Measurements from ENCODE around the gene RAB28. TPM values are rescaled to one million over a fixed set of nuclear protein-coding genes. Genes with fewer than 3 reads are reported as not detected.

The RAB28 gene
- total RNA-seq, 4 donors from 2014 or later: 15.9 to 22.8 (median 18.3) TPM

DNA sequence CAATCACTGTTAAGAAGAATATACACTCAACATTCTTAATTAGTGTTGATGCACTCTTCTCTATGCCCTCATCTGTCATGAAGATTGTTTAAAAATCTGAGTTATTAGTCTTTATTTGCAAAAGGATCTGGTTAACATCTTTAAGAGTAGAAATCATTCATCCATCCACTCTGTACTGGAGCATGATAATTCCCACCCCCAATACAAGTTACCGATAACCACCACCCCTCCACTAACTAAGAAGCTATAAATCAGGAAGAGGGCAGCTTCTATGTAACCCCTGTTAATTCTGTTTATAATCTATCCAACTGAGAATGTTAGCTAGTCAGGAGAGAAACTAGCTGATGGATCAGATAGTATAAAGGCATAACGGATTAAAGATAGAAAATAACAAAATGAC is 34.5 kb downstream of the RAB28 start:
- 77% methylated on average over 2 of the region's 2 CpGs for WGBS
- Histone ChIP-seq H3K4me1 (no peaks in the 10 kb centered on the region), H3K27ac (replicated peaks in 1 of 4) (no peak overlapping the region), H3K9me3 (no peaks in the 10 kb centered on the region), H3K36me3 (peaks cover 0 to 20% (median 10%) of the 10 kb centered on the region in 4 donors), H3K4me3 (no peak overlapping the region), H3K27me3 (no peaks in the 10 kb centered on the region)
- no peak for TF ChIP-seq POLR2AphosphoS5 (IDR thresholded peaks at IDR 0.05)
- no peak for TF ChIP-seq POLR2A (IDR thresholded peaks at IDR 0.05; ENCODE audit: low read depth)
- TF ChIP-seq, protein P1, sequence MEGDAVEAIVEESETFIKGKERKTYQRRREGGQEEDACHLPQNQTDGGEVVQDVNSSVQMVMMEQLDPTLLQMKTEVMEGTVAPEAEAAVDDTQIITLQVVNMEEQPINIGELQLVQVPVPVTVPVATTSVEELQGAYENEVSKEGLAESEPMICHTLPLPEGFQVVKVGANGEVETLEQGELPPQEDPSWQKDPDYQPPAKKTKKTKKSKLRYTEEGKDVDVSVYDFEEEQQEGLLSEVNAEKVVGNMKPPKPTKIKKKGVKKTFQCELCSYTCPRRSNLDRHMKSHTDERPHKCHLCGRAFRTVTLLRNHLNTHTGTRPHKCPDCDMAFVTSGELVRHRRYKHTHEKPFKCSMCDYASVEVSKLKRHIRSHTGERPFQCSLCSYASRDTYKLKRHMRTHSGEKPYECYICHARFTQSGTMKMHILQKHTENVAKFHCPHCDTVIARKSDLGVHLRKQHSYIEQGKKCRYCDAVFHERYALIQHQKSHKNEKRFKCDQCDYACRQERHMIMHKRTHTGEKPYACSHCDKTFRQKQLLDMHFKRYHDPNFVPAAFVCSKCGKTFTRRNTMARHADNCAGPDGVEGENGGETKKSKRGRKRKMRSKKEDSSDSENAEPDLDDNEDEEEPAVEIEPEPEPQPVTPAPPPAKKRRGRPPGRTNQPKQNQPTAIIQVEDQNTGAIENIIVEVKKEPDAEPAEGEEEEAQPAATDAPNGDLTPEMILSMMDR (IDR thresholded peaks at IDR 0.05): no peak
- no peak for TF ChIP-seq EP300 (IDR thresholded peaks at IDR 0.05)
- intact Hi-C loops (cut with DNase I): no loop called here
- no peak for DNase-seq (ENCODE audit: extremely low spot score)

DNA sequence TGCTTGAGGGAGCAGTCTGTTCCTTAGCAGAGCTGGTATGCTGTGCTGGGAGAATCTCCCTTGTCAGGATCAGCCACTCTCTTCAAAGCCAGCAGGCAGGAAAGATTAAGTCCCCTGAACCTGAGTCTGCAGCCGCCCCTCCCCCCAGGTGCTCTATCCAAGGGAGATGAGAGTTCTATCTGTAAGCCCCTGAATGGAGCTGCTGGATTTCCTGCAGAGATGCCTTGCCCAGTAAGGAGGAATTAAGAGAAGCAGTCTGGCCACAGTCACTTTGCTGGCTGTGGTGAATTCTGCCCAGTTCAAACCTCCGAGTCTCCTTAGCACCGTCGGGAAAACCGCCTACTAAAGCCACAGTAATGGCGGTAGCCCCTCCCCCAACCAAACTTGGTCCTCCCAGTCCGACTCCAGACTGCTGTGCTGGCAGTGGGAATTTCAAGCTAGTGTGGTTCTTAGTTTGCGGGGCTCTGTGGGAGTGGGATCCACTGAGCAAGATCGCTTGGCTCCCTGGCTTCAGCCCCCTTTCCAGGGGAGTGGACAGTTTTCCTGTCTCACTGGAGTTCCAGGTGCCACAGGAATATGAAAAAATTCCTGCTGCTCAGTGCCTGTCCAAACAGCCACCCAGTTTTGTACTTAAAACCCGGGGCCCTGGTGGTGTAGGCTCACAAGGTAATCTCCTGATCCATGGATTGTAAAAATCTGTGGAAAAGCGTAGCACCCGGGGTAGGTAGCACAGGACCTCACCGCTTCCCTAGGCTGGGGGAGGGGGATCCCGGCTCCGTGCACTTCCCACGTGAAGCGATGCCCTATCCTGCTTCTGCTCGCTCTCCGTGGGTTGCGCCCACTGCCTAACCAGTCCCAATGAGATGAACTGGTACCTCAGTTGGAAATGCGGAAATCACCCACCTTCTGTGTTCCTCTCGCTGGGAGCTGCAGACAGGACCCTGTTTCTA is 38.0 kb downstream of the RAB28 start:
- intact Hi-C loops (cut with DNase I): no loop called here
- no peak for TF ChIP-seq POLR2A (IDR thresholded peaks at IDR 0.05; ENCODE audit: low read depth)
- TF ChIP-seq, protein P1 (IDR thresholded peaks at IDR 0.05): no peak
- TF ChIP-seq EP300 (IDR thresholded peaks at IDR 0.05): no peak
- no peak for TF ChIP-seq POLR2AphosphoS5 (IDR thresholded peaks at IDR 0.05)
- H3K36me3 ChIP-seq: peaks cover 0 to 15% (median 6%) of the 10 kb centered on the region in 4 donors
- 85% methylated on average over 19 of the region's 22 CpGs for WGBS
- no peaks in the 10 kb centered on the region for H3K9me3 ChIP-seq
- H3K4me3 ChIP-seq: no peak overlapping the region
- H3K27ac ChIP-seq (replicated peaks in 1 of 4): no peak overlapping the region
- no peaks in the 10 kb centered on the region for H3K4me1 ChIP-seq
- no peak for DNase-seq (ENCODE audit: extremely low spot score)
- no peaks in the 10 kb centered on the region for H3K27me3 ChIP-seq

DNA sequence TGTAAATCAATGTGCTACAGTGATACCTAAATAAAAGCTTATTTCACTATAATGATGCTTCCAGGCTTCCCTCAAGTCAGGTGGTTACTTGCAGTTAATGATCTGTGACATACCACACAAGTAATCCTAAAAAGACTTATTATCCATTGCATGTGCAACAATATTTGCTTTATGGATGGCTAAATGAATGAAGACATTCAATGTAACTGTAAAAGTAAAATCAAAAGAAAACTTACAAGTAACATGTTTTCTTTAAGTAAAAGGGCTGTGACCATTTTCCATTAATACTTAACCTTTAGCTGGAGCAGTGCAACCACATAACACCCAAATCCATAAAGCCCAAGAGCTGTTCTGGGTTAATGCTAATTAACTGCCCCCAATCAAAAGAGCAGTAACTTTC is 42.6 kb downstream of the RAB28 start:
- Histone ChIP-seq H3K27ac (replicated peaks in 1 of 4) (no peak overlapping the region), H3K36me3 (peaks cover 0 to 13% (median 6%) of the 10 kb centered on the region in 4 donors), H3K4me3 (no peak overlapping the region), H3K9me3 (peaks cover 0 to 13% (median 3%) of the 10 kb centered on the region in 4 donors), H3K27me3 (no peaks in the 10 kb centered on the region), H3K4me1 (no peaks in the 10 kb centered on the region)
- DNase-seq (ENCODE audit: extremely low spot score): no peak
- intact Hi-C loops (cut with DNase I): no loop called here
- TF ChIP-seq POLR2A (IDR thresholded peaks at IDR 0.05; ENCODE audit: low read depth): no peak
- TF ChIP-seq, protein P1 (IDR thresholded peaks at IDR 0.05): no peak
- TF ChIP-seq EP300 (IDR thresholded peaks at IDR 0.05): no peak
- no peak for TF ChIP-seq POLR2AphosphoS5 (IDR thresholded peaks at IDR 0.05)

DNA sequence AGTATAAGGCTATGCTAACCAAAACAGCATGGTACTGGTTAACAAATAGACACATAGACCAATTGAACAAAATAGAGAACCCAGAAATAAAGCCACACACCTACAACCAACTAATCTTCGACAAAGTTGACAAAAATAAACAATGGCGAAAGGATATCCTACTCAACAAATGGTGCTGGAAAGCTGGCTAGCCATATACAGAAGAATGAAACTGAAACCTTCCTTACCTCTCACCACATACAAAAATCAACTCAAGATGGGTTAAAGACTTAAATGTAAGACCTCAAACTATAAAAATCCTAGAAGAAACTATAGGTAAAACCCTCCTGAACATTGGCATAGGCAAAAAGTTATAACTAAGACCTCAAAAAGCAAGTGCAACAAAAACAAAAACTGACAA is 47.2 kb downstream of the RAB28 start:
- 89% methylated on average over 2 of the region's 2 CpGs for WGBS
- intact Hi-C loops (cut with DNase I): no loop called here

More for the DNA sequence above, 47.2 kb downstream of the RAB28 start:
- H3K4me1 ChIP-seq: peaks cover 0 to 10% (median 8%) of the 10 kb centered on the region in 4 donors
- no peak overlapping the region for H3K27ac ChIP-seq (replicated peaks in 1 of 4)
- no peak for TF ChIP-seq POLR2AphosphoS5 (IDR thresholded peaks at IDR 0.05)
- no peak for TF ChIP-seq POLR2A (IDR thresholded peaks at IDR 0.05; ENCODE audit: low read depth)
- TF ChIP-seq EP300 (IDR thresholded peaks at IDR 0.05): no peak
- TF ChIP-seq, protein P1 (IDR thresholded peaks at IDR 0.05): no peak
- DNase-seq (ENCODE audit: extremely low spot score): no peak
- no peaks in the 10 kb centered on the region for H3K36me3 ChIP-seq
- no peak overlapping the region for H3K4me3 ChIP-seq
- H3K9me3 ChIP-seq: peaks cover 0 to 17% (median 6%) of the 10 kb centered on the region in 4 donors
- no peaks in the 10 kb centered on the region for H3K27me3 ChIP-seq
